Loucy (cell line): Measurements from ENCODE around the gene LRRC15.
A peak's percentile ranks its signal among the peaks of the same experiment; 100 is the strongest.

Source experiments
- H2AFZ ChIP-seq: fragments of 200-600 bp; sonication (generic); 2 replicates; pipeline ENCODE4 v1.6.0; 2016; ENCODE audit warnings: antibody characterized with exemption, mild to moderate bottlenecking, low read length, moderate library complexity
- H3F3A ChIP-seq: fragments of 200-600 bp; 2 replicates; pipeline ENCODE4 v1.6.0; 2016; ENCODE audit warnings: antibody characterized with exemption, low read depth, mild to moderate bottlenecking
- H3K27me3 ChIP-seq: fragments of 200-600 bp; sonication (generic); 2 replicates; pipeline ENCODE4 v1.6.1; 2014; ENCODE audit warnings: low read length, mild to moderate bottlenecking; ENCODE audit not compliant: insufficient read depth, poor library complexity, severe bottlenecking
- H3K36me3 ChIP-seq: fragments of 200-600 bp; sonication (generic); 2 replicates; pipeline ENCODE4 v1.6.1; 2016; ENCODE audit warnings: low read length; ENCODE audit not compliant: insufficient read depth
- H3K4me1 ChIP-seq: fragments of 200-600 bp; sonication (generic); 2 replicates; pipeline ENCODE4 v1.5.1; 2014; ENCODE audit warnings: low read length, mild to moderate bottlenecking; ENCODE audit not compliant: insufficient read depth, poor library complexity, severe bottlenecking
- H3K4me2 ChIP-seq: fragments of 200-600 bp; sonication (generic); 2 replicates; pipeline ENCODE4 v1.6.0; 2014; ENCODE audit warnings: antibody characterized with exemption, low read length, low read depth, mild to moderate bottlenecking; ENCODE audit not compliant: poor library complexity, severe bottlenecking
- H3K4me3 ChIP-seq: fragments of 200-600 bp; sonication (generic); 2 replicates; pipeline ENCODE4 v1.5.1; 2014; ENCODE audit warnings: low read length, mild to moderate bottlenecking, mixed read lengths; ENCODE audit not compliant: poor library complexity, severe bottlenecking
- H3K79me2 ChIP-seq: fragments of 200-600 bp; sonication (generic); 2 replicates; pipeline ENCODE4 v1.6.1; 2014; ENCODE audit warnings: low read length; ENCODE audit not compliant: insufficient read depth
- H3K9ac ChIP-seq: fragments of 200-600 bp; sonication (generic); 2 replicates; pipeline ENCODE4 v1.6.0; 2014; ENCODE audit warnings: mild to moderate bottlenecking, low read depth, low read length, moderate library complexity; ENCODE audit not compliant: poor library complexity, severe bottlenecking
- H3K9me2 ChIP-seq: fragments of 200-600 bp; sonication (generic); replicated peaks from 2 replicates; pipeline ENCODE4 v1.6.1; 2016; ENCODE audit warnings: low read depth, low read length, mixed read lengths
- H3K9me3 ChIP-seq: fragments of 200-600 bp; sonication (generic); 2 replicates; pipeline ENCODE4 v1.6.1; 2014; ENCODE audit warnings: mild to moderate bottlenecking, antibody characterized with exemption, low read length, low read depth; ENCODE audit not compliant: insufficient read depth
- H4K20me1 ChIP-seq: fragments of 200-600 bp; sonication (generic); 2 replicates; pipeline ENCODE4 v1.6.0; 2014; ENCODE audit warnings: antibody characterized with exemption, low read length, mild to moderate bottlenecking; ENCODE audit not compliant: insufficient read depth, poor library complexity, severe bottlenecking
- CTCF ChIP-seq: fragments of 200-600 bp; sonication (generic); conservative IDR thresholded peaks from 2 replicates; pipeline ENCODE4 v1.5.1; 2014; ENCODE audit warnings: mild to moderate bottlenecking, antibody characterized with exemption, low read length
- EZH2phosphoT487 ChIP-seq: fragments of 200-600 bp; IDR thresholded peaks from 2 replicates; pipeline ENCODE4 v1.6.1; 2018; ENCODE audit warnings: antibody characterized with exemption, mild to moderate bottlenecking, moderate library complexity, borderline replicate concordance

Gene LRRC15

GRCh38 chr3:194401346-194401745, 31.8 kb upstream of the LRRC15 start:
- H3K4me2 ChIP-seq: no peak overlapping the region
- H3K9me3 ChIP-seq: no peaks in the 10 kb centered on the region
- no peak for TF ChIP-seq CTCF
- no peak overlapping the region for H2AFZ ChIP-seq
- H4K20me1 ChIP-seq: no peaks in the 10 kb centered on the region
- H3K27me3 ChIP-seq: no peaks in the 10 kb centered on the region
- H3K9ac ChIP-seq: no peak overlapping the region
- no peaks in the 10 kb centered on the region for H3K9me2 ChIP-seq
- H3K79me2 ChIP-seq: no peaks in the 10 kb centered on the region
- no peaks in the 10 kb centered on the region for H3F3A ChIP-seq
- H3K4me3 ChIP-seq: no peak overlapping the region
- peaks cover 32% of the 10 kb centered on the region for H3K4me1 ChIP-seq
- H3K36me3 ChIP-seq: peaks cover 13% of the 10 kb centered on the region; the same call in 1 of the 2 replicates

GRCh38 chr3:194399874-194400411, 30.4 kb upstream of the LRRC15 start:
- no peaks in the 10 kb centered on the region for H4K20me1 ChIP-seq
- no peaks in the 10 kb centered on the region for H3K9me2 ChIP-seq
- H3K79me2 ChIP-seq: no peaks in the 10 kb centered on the region
- 0 out of 2 replicates have a peak, but pooled peaks cover 4% of the 10 kb centered on the region for H3F3A ChIP-seq
- H3K9me3 ChIP-seq: no peaks in the 10 kb centered on the region
- H3K4me1 ChIP-seq: peaks cover 35% of the 10 kb centered on the region
- H2AFZ ChIP-seq: no peak overlapping the region
- no peak overlapping the region for H3K4me3 ChIP-seq
- no peak for TF ChIP-seq CTCF
- no peak for TF ChIP-seq EZH2phosphoT487
- peaks cover 2% of the 10 kb centered on the region; the same call in 1 of the 2 replicates for H3K36me3 ChIP-seq
- H3K27me3 ChIP-seq: no peaks in the 10 kb centered on the region
- peak overlapping the region; percentile 91 for H3K4me2 ChIP-seq
- H3K9ac ChIP-seq: no peak overlapping the region

GRCh38 chr3:194399166-194399565, 29.6 kb upstream of the LRRC15 start, which contains the start of gene GP5:
GP5 (minus strand) TSS chr3:194399266; CDS start chr3:194398282, 984 bp downstream.
- Histone ChIP-seq H3K9me2 (no peaks in the 10 kb centered on the region), H3K9me3 (no peaks in the 10 kb centered on the region), H4K20me1 (no peaks in the 10 kb centered on the region), H3K4me1 (peaks cover 35% of the 10 kb centered on the region), H3K9ac (peak within 1 kb of the TSS; percentile 62), H3K36me3 (no peaks in the 10 kb centered on the region), H3K4me2 (peak within 1 kb of the TSS; percentile 91), H3K79me2 (no peaks in the 10 kb centered on the region), H3K27me3 (no peaks in the 10 kb centered on the region), H3F3A (0 out of 2 replicates have a peak, but pooled peaks cover 4% of the 10 kb centered on the region), H3K4me3 (peak within 1 kb of the TSS; percentile 72), H2AFZ (peak within 1 kb of the TSS; percentile 84)
- no peak for TF ChIP-seq CTCF
- no peak for TF ChIP-seq EZH2phosphoT487
